ENCODE measurements around the gene SWAP70.
"Not testable (repeated sequence)": the region's sequence is repeated elsewhere in the genome, so short reads cannot be mapped to it uniquely, and the experiment has no call there.

The SWAP70 gene

DNA sequence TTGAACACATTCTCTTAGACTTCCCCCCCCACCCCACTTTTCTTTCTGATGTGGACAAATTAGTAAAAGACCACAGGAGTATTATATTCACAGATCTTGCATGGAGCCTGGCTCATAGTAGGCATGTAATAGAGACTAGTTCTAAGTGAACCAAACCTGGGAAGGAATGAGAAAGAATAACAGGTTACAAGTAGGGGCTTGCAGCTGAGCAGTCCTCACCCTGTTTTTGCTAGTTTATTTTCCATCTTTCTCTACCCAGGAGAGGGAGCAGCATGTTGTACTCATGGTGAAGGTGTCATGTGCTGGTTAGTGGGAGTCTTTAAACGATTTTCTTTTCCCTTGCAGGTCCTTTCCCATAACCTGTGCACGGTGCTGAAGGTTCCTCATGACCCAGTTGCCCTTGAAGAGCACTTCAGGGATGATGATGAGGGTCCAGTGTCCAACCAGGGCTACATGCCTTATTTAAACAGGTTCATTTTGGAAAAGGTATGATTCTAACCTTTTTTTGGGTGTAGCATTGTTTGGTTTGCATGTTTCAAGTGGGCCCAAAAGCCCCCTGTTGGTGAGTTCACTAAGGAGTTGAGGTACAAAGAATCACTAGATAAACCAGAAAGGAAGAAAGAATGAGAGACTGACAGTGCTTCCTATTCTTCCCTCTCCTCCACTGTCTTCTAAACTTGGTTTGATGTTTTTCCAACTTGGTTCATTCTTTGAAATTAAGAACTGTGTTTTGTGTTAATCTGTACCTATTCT lies 30.1 kb downstream of the SWAP70 start:
- DNase-seq (ENCODE audit: low read depth), result no peak

DNA sequence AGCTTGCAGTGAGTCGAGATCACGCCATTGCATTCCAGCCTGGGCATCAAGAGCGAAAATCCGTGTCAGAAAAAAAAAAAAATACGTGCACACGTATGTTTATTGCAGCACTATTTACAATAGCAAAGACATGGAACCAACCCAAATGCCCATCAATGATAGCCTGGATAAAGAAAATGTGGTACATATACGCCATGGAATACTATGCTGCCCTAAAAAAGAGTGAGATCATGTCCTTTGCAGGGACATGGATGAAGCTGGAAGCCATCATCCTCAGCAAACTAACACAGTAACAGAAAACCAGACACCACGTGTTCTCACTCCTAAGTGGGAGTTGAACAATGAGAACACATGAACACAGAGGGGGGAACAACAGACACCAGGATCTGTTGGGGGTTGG lies 31.4 kb downstream of the SWAP70 start:
- DNase-seq (ENCODE audit: low read depth), result not testable (repeated sequence)

DNA sequence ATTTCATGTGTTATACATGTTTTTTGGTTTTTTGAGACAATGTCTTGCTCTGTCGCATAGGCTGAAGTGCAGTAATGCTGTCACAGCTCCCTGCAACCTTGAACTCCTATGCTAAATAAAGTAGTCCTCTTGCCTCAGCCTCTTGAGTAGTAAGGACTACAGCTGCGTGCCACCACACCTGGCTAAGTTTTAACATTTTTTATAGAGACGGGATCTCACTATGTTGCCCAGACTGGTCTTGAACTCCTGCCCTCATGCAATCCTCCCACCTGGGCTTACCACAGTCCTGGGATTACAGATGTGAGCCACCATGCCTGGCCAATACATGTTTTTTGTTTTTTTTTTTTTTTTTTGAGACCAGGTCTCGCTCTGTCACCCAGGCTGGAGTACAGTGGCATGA lies 33.9 kb downstream of the SWAP70 start:
- no peak for DNase-seq (ENCODE audit: low read depth)

DNA sequence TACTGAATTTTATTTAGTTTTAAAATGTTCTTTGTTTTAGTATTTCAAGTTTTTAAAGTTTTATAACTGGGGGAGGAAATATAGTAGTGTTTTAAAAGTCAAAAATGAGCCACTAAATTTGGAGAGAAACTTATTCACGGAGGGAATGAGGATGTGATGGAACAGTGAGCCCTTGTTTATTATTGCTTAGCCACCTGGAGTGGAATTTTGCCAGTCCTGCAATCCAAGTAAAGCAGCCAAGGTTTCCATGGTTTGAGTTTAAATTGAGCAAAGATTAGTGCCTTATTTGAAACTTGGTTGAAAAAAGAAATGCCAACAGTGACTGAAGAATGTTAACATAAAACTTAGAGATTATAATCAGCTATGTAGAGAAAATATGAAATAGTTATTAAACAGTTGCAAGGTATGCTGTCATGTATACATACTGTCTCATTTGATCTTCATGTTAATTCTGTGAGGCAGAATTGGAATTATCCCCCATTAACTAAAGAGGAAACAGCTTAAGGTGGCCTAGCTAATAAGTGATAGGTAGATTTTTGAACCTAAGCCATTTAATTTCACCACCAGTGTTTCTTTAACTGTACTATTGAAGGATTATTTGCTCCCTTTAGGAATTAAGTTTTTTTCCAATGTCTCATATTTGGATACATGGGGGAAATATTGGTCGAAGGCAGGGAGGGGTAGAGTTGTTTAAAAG lies 36.4 kb downstream of the SWAP70 start:
- no peak for DNase-seq (ENCODE audit: low read depth)

DNA sequence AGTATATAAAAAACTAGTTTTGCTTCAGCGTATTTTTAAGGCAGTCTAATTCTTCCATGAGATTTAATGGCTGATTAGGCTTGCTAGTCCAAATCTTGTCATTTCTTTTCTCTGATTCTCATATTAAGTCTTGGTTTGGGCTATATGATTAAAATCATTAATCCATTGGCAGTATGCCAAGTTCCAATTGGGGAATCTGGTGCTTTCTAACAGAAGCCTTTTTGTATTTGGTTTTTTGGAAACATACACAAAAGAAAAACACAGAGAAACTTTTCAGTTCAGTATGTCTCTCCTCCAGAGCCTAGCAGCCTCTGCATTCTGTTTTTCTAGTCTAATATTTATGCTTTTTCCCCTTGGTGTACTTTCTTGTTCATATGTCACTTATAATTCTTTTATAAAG lies 37.9 kb downstream of the SWAP70 start:
- no peak for DNase-seq (ENCODE audit: low read depth)

DNA sequence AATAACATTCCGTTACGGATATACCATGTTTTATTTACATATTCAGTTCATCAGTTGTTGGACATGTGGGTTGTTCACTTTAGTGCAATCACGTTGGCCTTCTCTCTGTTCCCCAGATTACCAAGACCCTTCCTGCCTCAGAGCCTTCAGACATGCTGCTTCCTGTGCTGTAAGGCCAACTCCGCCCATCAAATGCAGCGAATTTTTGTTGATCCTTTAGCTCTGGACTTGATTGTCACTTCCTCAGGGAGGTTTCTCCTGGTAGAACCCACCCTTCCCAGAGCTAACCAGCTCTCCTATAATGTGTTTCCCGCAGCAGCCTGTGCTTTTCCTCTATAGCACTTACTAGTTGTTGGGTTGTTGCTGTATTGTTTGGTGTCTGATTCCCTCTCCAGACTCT lies 39.4 kb downstream of the SWAP70 start:
- DNase-seq (ENCODE audit: low read depth), result no peak

DNA sequence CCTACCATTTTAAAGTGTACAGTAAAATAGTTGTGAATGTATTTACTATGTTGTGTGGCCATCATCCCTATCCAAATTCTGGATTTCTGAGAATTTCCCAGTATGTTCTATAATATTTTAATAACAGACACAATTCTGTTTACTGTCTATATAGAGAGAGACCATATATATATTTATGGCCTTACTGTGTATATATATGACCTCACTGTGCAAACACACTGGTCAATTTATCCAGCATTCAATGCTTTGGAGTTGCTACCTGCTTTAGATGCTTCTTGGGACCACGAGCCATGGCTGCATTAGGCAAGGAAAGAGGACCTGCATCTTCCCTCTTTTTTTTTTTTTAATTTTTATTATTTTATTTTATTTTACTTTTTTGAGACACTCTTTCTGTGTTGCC lies 40.2 kb downstream of the SWAP70 start:
- DNase-seq (ENCODE audit: low read depth), result no peak

DNA sequence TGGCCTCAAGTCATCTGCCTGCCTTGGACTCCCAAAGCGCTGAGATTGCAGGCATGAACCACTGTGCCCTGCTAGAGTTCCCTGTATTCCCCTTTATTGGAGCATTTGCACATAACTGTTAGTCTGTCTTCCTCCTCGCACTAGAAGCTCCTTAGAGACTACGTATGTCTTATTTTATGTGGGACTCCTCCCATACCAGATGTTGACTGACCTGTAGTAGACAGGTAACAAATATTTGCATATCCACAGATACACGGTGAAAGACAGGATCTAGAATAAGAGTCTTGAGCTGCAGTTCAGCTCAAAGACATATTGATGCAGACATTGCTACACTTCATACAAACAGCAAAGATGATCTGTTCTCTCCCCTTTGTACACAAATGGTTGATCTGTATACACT lies 40.7 kb downstream of the SWAP70 start:
- no peak for DNase-seq (ENCODE audit: low read depth)

DNA sequence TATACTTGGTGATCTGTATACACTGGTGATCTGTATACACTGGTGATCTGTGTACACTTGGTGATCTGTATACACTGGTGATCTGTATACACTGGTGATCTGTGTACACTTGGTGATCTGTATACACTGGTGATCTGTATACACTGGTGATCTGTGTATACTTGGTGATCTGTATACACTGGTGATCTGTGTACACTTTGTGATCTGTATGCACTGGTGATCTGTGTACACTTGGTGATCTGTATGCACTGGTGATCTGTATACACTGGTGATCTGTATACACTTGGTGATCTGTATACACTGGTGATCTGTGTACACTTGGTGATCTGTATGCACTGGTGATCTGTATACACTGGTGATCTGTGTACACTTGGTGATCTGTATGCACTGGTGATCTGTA lies 41.5 kb downstream of the SWAP70 start:
- not testable (repeated sequence) for DNase-seq (ENCODE audit: low read depth)

DNA sequence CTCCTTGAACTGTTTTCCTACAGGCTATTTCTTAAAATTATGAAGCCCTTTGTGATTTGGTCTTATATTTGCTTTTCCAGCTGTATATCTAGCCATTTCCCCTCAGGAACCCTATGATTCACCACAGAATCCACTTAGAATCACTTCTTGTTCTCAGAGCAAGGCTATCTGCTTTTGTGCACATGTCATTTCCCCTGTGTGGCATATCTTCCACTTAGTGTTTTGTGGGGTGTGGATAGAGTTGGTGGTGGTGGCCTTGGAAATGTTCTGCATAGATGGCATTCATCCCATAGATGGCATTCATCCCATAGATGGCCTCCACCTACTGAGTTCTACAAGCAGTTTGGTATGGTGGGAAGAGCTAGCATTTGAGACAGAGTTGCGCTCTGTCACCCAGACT lies 44.7 kb downstream of the SWAP70 start:
- no peak for DNase-seq (ENCODE audit: low read depth)

DNA sequence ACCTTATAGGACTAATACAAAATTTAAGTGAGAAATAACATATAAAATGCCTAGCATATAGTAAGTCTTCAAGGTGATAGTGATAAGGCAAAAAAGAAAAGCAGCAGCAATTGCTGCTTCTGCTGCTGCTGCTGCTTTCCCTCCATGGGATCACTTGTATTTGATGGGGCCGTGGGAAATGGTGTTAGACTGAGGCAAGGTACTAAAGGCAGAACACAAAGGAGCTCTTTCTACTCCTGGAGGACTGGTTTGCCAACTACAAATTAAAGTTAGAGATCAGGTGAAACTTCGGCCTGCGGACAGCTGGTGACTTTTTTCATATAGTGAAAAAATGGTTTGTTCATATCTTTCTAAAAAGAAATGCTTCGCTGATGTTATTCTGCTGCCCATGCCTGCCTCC lies 46.3 kb downstream of the SWAP70 start:
- DNase-seq (ENCODE audit: low read depth), result no peak

DNA sequence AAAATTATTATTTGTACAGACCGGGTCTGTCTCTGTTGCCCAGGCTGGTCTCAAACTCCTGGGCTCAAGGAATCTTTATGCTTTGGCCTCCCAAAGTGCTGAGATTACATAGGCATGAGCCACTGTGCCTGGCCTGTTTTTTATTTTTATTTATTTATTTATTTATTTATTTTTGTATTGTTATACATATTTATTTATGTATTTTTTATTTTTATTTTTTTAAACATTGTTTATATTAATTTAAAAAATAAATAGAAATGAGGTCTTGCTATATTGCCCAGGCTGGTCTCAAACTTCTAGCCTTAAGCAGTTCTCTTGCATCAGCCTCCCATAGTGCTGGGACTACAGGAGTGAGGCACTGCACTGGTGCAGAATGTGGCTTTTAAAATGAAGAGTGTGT lies 47.0 kb downstream of the SWAP70 start:
- no peak for DNase-seq (ENCODE audit: low read depth)

DNA sequence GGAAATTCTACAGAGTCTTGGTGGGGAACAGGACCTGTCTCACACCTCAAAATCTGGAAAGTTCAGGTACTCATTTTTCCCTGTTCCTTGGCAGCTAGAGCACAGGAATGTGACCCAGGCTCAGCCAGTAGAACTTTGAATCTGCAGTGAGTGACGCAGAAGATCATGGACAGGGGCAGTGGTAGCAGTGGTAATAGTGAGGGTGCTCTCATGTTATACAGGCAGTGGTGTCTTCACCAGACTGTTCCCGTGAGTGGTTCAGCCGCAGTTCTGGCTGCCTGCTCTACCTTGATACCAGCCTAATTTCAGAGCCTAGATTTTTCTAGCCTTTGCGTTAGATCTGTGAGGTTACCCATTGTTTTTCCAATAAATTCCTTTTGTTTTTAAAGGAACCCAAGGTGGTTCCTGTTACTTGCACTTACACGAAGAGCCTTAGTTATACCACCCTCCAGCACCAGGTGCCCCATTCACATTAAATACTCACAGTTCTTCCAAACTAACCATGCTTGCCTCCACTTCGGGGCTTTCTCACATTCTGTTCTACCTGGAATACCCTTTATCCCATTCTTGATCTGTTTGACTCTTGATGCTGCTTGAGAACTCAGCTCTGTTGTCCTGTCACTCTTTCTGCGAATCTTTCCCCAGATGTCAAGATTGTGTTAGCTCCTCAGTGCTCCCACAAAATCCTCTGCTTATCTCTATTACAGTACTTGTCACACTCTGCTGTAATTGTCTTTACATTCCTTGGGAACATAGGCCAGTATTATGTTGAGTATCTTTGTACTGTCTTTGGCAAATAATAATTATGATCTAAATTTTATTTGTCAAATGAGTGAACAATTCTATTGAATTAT lies 47.8 kb downstream of the SWAP70 start:
- no peak for DNase-seq (ENCODE audit: low read depth)

DNA sequence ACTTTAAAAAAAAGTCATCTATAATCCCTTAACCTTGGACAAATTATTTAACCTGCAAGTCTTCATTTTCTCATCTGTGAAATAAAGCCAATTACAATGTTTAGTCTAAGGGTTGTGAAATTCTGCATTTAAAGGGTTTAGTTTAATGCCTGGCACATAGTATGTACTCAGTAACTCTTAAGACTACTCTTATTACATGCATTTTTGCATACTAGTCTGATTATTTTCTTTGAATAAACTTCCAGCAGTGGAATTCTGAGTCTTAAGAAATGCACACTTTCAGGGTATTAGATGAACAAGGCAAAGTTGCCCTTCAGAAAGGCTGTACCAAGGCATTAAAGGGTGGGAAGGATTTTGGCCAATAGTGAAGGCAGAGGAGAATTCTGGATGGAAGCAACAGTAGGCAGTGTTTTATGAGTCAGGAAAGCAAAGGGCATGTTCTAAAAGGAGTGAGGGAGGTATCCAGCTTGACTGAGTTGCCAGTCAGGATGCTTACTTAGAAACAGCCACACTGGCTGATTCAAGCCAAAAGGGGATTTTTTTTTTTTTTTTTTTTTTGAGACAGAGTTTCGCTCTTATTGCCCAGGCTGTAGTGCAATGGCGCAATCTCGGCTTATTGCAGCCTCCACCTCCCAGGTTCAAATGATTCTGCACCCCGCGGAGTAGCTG lies 50.5 kb downstream of the SWAP70 start:
- DNase-seq (ENCODE audit: low read depth), result no peak

DNA sequence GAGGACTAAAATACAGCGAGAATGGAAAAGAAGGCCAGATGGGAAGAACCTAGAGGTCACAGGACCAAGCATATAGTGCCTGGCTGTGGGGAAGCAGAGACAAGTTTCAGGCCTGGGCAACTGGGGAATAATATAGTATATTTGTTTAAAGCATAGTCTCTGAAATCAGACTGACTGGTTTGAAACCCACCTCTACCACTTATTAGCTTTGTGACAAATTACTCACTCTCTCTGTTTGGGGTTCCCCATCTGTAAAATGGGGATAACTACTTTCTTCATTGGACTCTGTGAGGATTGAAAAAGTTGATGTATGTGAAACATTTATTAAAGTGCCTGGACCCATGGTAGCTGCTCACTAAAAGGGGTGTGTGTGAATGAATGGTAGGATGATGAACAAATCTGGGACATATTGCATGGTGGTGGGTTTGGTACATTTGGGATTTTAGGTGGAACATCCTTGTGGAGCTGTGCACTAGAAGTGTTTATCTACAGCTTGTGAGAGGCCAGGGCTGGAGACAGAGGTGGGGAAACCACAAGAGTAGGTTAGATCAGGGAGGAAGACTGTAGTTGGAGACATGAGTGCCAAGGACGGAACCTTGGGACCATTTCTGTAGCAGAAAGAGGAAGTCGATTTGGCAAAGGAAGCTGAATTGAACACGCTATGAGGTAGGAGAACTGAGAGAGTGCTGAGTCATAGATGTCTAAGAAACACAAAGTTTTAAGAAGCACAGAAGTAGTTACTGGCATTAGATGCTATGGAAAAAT lies 52.6 kb downstream of the SWAP70 start:
- DNase-seq (ENCODE audit: low read depth), result no peak

DNA sequence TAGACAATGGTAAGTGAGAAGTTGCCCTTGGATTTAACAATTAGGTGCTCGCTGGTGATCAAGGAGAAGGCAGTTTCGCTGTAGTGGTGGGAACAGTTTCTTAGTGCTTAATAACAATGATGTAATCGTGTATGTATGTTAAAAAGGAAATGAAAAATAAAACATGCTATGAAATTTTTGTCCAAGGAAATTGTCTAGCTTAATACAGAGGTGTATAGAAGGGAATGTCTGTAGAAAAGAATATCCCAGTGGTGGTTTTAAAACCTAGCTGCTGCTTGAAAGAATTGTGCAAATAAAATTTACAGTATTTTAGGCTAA lies 53.1 kb downstream of the SWAP70 start:
- DNase-seq (ENCODE audit: low read depth), result no peak

DNA sequence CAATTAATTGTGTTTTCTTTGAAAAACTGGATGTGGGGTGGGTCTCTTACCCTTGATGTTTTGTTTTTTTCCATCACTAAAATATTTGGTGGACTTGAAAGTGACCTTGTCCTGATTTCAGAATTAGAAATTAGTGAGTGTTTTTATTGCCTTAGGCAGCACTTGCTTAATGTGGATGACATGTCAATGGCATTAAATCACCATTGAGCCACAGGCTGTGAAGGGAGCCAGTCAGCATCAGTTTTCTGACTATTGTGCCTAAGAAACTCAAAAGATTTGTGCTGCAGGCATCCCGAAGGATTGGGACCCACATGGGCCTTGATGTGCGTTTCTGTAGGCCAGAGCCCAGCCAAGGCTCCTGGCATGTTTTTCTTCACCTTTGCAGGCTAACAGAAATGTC lies 53.8 kb downstream of the SWAP70 start:
- DNase-seq (ENCODE audit: low read depth), result no peak

DNA sequence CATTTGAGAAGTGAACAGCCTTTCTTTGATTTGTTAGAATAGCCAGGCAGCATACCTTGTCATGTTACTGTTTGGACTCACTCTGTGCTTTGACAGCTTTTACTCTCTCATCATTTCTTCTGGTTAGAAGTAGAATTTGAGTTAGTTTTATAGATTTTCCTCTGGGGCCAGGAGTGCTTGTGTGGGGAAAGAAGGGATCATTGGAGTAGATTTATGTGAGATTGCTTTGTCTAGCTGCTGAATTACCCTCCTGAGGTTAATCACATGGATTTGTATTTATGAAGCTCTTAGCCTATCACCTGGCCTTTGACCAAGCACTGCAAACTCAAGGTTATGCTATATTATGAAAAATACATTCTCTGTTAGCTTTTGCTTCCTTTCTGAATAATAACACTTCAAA lies 54.3 kb downstream of the SWAP70 start:
- DNase-seq (ENCODE audit: low read depth), result no peak

DNA sequence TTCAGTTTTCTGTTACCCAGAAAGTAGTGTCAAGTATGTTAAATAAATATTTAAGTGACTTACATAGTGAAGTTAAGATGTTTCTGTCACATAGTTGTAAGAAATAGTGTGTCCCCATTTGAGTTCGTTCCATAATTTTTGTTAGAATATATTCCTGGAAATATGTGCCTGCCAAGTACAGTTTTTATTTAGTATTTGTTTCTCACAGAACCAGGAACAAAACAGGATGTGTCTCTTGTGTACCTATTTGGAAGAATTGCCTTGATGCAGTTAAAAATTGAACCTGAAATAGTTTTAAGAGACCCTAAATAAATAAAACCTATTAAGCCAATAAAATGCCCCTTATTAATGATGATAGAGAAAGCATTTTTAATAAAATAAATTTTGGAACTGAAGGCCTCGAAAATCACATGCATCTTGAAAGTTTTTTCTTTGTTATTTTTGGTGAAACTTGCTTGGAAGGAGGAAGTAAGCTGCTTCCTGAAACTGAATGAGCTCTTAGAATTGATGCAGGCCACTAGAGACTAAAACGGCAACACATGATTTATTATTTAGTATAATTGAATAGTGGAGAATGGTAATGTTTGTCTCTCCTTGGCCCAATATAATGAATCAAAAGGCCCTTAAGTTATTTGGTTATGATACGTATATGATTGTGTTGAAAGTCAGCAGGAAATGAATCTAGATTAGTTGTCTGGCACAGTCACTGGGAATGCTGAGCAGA lies 55.9 kb downstream of the SWAP70 start:
- DNase-seq (ENCODE audit: low read depth), result no peak

DNA sequence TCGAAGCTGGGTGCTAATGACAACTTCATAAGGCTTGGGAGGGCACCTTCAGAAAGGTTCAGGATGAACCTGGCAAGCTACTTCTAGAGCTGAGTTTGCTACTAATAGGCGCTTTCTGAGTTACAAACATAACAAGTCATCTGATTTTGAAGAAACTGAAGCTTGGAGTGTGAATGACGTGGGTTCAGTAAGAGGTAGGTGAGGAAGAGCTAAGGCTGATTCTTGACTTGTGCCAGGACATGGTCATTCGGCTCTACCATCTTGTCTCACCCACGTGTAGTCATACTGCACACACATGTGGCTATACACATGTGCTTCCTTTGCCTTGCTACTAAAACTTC lies 56.4 kb downstream of the SWAP70 start:
- DNase-seq (ENCODE audit: low read depth), result no peak

DNA sequence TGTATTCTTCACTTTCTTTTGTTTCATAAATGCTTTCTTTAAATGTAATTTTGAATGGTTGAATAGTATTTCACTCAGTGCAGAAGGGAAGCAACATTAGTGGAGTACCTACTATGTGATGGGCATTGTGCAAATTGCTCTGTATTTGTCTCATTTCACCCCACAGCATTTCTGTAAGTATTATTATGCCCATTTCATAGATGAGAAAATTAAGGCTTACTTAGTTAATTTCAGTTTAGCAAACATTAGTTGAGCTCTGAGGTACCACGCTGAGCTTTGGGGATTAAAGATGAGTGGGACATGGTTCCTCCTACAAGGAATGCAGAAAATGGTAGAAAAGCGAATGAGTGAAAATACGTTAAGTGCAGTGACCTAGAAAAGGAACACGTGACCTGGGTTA lies 58.1 kb downstream of the SWAP70 start:
- DNase-seq (ENCODE audit: low read depth), result no peak

Measured in activated T-helper 1 cell treated with Interleukin-2 at 50 U/mL for 16 hours (primary cell).